Gastroesophageal sphincter (tissue), 3 donors: ENCODE results near the gene FHL1.

Experiments used
- CTCF ChIP-seq, 4 experiments: fragments of 200-600 bp in 2 of 4; fragments of 450-650 bp in 2 of 4; sonication (generic) in 1 of 4; IDR thresholded peaks; one replicate each; pipeline ENCODE4 v1.5.1; 2017 to 2019; ENCODE audit warnings: antibody characterized with exemption in 4 of 4, mild to moderate bottlenecking in 2 of 4, moderate library complexity in 2 of 4
- POLR2A ChIP-seq, 2 donors: fragments of 450-650 bp; IDR thresholded peaks; one replicate each; pipeline ENCODE4 v1.6.1; 2017; ENCODE audit warnings: antibody characterized with exemption in 2 of 2, mild to moderate bottlenecking in 2 of 2, moderate library complexity in 1 of 2

DNA sequence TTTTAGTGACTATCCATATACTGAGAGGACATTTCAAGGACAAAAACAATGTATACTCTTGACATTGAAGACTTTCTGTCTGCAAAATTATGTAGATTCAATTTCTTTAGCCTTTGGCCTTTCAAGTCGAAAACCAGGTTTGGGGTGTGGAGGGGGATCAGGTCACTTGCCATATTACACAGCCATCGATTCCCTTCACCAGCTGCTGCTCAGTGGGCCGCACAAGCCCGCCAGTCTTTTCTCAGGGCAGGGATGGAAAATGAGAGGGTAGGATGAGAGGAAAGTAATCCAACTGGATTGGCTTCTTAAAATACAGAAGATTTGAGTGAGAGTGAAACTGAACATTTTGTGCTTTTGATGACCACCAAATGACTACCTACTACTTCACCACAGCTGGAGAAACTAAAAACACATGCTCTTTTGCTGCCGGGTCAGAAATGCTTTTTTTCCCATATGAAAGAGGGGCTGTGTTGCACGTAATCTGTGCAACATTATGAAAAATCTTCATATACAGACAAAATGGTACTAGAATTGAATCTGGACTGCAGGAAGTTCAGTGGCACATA is 51.4 kb downstream of the FHL1 start:
- TF ChIP-seq POLR2A (IDR thresholded peaks at IDR 0.05) (no peak), CTCF (IDR thresholded peaks at IDR 0.05) (no peak)
